ENCODE measurements around the gene SCNN1A.

GRCh38 chr12:6336889-6337853, 38.2 kb downstream of the SCNN1A start:
- TF ChIP-seq, protein P1, sequence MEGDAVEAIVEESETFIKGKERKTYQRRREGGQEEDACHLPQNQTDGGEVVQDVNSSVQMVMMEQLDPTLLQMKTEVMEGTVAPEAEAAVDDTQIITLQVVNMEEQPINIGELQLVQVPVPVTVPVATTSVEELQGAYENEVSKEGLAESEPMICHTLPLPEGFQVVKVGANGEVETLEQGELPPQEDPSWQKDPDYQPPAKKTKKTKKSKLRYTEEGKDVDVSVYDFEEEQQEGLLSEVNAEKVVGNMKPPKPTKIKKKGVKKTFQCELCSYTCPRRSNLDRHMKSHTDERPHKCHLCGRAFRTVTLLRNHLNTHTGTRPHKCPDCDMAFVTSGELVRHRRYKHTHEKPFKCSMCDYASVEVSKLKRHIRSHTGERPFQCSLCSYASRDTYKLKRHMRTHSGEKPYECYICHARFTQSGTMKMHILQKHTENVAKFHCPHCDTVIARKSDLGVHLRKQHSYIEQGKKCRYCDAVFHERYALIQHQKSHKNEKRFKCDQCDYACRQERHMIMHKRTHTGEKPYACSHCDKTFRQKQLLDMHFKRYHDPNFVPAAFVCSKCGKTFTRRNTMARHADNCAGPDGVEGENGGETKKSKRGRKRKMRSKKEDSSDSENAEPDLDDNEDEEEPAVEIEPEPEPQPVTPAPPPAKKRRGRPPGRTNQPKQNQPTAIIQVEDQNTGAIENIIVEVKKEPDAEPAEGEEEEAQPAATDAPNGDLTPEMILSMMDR (IDR thresholded peaks at IDR 0.05; ENCODE audit: insufficient read depth, low read length, poor library complexity, severe bottlenecking) = no peak
- no peak for TF ChIP-seq EZH2phosphoT487 (conservative IDR thresholded peaks at IDR 0.05; ENCODE audit: low read length)
